C4-2B (cell line): ENCODE measurements around the gene INHBB.

ENCODE experiments used
- CTCF ChIP-seq: fragments of 450-650 bp; conservative IDR thresholded peaks from 2 replicates; pipeline ENCODE4 v1.5.1; 2017; ENCODE audit warnings: mild to moderate bottlenecking
- ZFX ChIP-seq: fragments of 450-650 bp; IDR thresholded peaks from 2 replicates; pipeline ENCODE4 v1.6.1; 2017

GRCh38 chr2:120390381-120391055 lies 44.6 kb downstream of the INHBB start:
- TF ChIP-seq CTCF (no peak), ZFX (no peak)
